Activated CD8-positive, alpha-beta memory T cell treated with anti-CD3 and anti-CD28 coated beads for 48 hours (primary cell): Measurements from ENCODE around the gene LRRC59.

Experiments used
- DNase-seq, 3 experiments: peaks; one replicate each; pipeline ENCODE4 v3.0.0-alpha.2; 2020; ENCODE audit warnings: low read depth in 2 of 3, low spot score in 2 of 3

Gene LRRC59

DNA sequence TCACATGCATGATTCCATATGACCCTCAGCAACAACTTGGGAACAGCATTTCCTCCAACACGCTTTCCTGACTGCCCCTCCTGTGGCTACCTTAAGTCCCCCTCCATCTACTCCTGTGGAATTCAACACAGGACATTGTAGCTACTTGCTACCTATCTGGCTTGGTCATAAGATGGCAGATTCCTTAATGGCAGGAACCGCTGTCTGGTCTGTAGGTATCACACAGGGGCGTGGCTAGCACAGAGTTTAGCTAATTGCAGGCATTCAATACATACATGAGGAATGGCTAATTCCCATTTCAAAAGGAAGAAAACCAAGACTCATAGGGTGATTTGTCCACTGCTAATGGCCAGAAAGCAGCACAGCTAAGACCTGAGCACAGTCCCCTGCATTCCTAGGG lies 8.6 kb downstream of the LRRC59 start:
- no peak for DNase-seq

DNA sequence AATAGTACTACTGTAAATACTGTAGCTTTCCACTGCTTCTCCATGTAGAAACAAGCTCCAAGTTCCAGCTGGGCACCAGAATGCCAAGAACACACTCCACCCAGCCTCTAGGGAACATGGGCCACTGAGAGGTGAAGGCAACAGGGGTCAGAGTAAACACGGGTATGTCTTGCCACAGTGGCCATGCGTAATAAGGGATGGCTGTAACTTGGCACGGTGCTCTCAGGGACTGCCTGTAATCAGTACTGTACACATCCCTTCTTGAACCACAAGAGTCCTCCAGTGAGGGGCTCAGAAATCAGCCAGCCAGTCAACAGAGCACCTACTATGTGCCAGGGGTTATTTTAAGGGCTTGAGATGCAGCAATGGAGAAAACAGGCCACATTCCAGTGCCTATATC lies 10.8 kb downstream of the LRRC59 start:
- no peak for DNase-seq

DNA sequence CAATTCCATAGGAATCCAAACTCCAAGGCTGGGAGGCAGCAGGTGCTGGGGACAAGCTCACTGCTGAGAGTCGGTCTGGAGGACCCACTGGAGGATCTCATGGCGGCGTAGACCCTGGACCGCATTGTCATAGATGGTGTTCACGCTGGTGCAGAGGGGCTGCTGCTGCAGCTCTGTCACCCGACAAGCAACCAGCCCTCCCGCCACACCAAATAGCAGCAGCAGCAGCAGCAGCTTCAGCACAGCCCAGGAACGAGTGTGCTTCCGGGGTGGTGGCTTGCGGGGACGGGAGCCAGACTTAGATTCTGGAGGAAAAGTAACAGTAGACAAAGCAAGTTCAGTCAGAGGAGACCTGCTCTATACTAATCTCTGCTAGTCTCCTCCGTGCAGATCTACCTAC lies 14.4 kb downstream of the LRRC59 start:
- DNase-seq: no peak

DNA sequence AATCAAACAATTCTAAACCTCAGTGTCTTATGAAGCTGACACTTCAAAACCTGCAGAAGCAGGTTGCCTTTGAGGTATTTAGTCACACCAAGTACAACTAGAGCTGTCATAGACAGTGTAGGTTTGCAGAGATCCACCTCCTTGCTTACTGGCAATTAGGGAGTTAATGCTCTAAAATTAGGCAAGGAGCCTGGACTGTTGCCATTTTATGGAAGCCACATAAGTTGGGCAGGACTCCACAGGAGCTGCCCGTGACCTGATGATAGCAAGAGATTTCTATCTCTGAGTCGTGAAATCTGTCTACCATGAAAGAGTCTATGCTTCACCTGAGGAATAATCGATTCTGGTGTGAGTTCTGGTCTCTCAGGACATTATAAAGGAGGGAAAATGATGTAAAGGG lies 15.4 kb downstream of the LRRC59 start:
- no peak for DNase-seq

DNA sequence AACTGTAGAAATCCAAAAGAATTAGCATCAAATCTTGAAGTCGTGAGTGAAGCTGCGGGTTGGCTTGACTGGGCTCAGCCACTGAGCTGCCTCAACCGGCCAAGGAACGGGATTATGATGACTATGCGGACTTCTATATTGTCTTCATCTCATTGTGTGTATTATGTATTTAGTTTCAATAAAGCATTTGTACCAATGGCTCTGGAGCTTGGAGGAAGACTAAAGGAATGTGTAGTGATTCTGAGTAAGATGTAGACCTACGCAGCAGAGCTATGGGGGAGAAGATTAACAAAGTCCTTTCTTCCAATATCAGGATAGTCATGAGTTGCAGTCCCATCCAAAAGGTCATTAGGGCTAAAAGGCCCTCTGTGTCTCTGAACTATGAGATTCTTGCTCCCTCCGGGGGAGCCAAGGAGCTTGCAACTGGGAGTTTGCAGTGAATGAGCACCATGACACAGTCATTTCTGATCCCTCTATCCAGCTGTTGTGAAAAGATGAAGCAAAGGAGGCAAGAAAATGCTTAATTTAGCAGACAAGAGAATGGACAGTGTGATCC lies 16.0 kb downstream of the LRRC59 start:
- no peak for DNase-seq

DNA sequence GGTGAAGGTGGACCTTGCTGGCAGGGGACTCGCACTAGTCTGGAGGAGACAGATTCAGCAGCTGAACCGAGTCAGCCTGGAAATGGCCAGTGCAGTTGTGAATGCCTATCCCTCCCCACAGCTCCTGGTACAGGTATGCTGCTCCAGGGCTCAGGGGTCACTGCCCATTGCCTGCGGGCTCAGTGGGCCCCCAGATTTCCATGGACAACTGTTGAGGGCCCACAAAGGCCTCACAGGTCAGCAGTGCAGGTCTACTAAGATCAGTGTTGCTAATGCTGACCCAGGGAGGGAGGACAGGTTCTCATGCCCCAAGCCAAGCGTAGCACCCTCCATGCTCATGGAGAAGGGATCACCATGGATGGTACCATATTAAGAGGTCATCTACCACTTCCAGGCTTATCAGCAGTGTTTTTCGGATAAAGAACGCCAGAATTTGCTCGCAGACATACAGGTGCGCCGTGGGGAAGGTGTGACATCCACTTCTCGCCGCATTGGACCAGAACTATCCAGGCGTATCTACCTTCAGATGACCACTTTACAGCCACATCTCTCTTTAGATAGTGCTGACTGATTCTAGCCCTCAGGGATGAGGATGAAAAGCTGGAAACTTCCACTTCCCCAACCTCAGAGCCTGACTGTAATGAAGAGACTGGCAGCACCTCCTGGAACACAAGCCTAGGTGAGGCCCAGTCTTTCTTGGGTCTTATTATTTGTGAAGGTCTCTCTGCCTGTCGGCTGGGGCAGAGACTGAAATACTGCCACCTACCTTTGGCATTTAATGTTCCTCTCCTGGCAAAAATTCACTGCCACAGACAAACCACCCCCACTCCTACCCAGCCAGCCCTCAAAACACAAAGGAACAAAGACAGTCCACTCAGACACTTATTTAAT lies 16.7 kb downstream of the LRRC59 start:
- no peak for DNase-seq

DNA sequence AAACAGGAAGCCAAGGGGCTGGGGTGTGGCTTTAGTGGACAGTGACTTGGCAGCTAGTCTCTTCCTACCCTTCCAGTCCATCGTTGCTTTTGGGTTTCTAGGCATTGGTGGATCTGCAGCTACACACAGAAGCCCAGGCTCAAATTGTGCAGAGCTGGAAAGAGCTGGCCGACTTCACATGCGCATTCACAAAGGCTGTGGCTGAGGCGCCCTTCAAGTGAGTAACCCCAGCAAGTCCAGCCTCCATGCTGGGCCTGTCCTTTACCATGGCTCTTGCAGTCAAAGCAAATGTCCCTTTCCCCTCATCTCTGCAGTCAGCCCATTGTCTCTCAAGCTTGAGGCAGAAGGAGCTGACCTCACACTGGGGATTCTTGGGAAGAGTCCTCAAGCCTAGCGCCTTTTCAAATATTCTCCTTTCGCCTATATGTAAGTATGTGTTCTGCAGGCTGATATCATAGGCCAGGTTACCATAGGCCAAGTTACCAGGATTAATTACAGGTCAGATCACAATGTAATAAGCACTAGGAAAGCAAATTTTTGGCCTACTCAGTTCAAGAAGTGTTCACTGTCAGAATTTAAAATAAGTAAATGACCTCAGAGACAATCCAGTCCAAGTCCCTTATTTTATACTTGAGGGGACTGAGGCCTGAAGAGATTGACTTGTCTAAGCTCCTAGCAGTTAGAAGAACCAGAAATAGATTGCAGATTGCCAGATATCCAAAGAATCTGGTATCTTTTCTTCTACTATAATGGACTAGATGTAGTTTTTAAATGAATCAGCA lies 17.8 kb downstream of the LRRC59 start:
- DNase-seq: no peak

DNA sequence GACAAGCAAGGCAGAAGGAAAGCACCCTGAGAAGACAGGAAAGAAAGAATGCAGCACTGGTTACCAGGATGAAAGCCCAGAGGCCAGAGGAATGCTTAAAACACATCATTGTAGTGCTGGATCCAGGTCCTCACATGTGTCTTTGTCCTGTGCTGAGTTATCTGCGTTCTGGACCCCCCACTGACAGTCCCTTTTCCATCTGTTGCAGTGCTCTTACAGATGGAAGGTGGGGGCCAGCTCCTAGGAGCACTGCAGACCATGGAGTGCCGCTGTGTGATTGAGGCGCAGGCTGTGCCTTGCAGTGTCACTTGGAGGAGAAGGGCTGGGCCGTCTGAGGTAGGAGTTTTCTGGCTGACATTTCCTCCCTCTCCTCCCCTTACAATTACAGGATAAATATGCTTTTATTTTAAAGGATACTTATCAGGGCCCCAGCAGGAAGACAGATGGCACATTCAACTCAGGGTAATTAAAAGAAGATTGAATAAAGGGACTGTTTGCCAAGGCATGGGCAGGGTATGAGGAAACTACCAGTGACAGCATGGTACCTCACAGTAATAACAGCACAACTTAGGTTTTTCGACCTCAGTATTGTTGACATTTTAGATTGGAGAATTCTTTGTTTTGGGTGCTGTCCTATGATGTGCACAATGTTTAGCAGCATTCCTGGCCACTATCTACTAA lies 21.3 kb downstream of the LRRC59 start:
- DNase-seq: no peak

DNA sequence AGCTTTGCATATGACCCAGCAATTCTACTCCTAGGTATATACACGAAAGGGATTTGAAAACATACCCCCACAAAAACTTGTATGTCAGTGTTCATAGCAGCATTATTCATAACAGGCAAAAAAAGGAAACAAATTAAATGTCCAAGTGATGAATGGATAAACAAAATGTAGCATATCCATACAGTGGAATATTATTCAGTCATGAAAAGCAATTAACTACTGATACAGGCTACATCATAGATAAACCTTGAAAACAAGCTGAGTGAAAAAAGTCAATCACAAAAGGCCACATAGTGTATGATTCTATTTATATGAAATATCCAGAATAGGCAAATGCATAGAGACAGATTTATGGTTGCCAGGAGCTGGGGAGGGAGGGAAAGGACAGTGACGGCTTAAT lies 23.6 kb downstream of the LRRC59 start:
- no peak for DNase-seq

DNA sequence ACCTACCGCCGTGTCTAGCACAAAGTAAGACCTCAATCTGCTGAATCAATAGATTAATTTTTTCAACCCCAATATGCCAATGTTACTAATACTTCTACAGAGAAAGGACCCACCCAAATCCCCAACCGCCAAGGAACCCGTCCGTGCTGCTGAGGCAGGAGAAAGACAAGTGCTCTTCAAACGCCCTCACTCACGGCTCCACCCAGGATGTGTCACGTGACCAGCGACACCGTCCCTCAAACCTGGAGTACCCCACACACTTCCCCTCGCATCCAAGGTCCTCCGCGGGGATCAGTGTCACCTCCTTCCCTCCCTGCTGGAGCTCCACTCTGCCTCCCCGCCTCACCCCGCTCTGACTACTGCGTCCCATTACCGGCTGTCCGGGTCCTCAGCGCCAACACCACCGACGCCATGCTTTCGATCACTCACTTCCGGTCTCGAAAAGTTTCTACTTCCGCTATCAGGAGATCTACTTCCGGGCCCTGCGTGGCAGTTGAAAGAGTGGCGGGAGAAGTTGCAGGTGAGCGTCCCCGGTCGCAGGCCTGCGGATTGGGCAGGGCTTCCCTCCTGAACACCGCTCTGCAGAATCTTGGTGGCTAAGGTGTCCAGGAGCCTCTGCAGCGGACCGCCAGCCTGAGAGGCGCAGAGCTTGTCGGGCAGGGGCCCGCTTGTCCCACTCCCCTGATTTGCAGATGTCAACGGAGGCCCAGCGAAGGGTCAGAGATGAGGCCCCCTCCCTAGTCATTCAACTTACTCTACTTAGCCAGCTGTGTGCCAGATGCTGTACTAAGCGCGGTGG lies 24.4 kb downstream of the LRRC59 start, which contains the start of the genes EME1 and MRPL27:
Gene EME1 (plus strand): TSS at position 472 of the 799 bp plus-strand sequence. CDS start 1,980 bp downstream, outside the sequence.
Gene MRPL27 (minus strand): TSS at position 427 of the 799 bp plus-strand sequence. CDS start 14 bp downstream, at position 413.
- peak; percentile 66 to 83 (median 68) for DNase-seq

DNA sequence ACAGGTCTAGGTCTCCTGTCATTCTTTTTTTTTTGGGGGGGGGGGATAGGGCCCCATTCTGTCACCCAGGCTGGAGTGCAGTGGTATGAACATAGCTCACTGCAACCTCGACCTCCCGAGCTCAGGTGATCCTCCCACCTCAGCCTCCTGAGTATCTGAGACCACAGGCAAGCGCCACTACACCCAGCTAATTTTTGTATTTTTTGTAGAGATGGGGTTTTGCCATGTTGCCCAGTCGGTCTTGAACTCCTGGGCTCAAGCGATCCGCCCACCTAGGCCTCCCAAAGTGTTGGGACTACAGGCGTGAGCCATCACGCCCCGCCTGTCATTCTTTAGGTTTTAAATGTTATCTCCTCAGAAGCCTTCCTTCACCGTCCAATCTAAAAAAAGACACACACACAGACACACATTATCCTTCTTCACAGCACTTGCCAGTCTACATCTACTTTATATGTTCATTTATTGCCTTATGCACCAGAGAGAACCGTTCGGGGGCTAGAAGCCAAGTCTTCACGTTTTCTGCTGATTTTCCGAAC lies 25.0 kb downstream of the LRRC59 start:
- DNase-seq: no peak

DNA sequence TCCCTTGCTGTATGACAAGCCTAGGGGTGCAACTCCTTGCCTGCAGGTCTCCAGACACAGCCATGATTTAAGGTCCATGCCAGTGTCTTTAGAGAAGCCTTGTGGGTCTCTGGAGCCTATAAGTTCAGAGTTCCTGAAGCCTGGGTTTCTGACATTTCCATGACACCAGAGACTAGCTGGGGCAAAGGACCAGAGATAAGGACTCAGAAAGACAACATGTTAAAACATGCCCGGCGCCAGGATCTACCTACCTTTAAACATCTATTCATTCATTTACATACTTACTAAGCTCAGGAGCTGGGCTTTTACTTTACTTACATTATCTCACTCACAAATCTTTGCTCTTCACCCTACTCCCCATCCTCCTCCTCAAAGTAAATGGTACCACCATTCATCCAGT lies 25.8 kb downstream of the LRRC59 start:
- no peak for DNase-seq

DNA sequence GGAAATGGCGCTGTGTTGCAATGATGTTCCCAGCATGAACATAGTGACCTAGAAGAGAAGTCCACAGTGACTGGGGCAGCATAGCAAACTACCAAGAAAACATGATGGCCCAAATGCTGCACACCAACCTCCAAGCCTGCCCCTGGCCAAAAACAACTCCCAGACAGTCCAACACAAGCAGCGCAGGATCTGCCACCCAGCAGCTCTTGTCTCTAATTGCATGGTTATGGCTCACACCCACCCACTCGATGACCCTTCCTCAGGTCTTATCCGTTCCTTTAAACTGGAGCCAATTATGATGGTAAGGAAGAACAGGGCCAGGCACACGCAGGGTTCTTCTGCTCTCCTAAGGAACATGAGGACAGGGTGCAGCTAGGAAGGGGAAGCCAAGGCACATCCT lies 27.3 kb downstream of the LRRC59 start:
- DNase-seq: no peak

DNA sequence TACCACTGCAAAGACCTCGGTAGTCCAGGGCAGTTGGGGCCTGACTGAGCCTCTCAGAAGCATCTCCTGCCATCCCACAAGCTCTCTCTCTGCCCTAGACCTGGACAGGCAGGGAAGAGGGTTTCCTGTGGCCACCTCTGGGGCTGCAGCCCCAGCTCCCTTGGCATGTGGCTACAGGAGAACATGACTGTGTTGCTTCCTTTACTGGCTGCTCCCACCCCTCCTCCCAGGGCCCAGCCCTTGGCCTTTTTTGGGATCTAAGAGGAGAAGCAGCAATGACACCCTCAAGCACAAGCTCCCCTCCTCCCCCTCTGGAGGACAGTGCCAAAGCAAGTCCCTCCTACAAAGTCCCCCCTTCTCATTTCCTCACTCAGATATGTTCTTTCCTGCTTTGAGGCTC lies 29.9 kb downstream of the LRRC59 start:
- DNase-seq: no peak

DNA sequence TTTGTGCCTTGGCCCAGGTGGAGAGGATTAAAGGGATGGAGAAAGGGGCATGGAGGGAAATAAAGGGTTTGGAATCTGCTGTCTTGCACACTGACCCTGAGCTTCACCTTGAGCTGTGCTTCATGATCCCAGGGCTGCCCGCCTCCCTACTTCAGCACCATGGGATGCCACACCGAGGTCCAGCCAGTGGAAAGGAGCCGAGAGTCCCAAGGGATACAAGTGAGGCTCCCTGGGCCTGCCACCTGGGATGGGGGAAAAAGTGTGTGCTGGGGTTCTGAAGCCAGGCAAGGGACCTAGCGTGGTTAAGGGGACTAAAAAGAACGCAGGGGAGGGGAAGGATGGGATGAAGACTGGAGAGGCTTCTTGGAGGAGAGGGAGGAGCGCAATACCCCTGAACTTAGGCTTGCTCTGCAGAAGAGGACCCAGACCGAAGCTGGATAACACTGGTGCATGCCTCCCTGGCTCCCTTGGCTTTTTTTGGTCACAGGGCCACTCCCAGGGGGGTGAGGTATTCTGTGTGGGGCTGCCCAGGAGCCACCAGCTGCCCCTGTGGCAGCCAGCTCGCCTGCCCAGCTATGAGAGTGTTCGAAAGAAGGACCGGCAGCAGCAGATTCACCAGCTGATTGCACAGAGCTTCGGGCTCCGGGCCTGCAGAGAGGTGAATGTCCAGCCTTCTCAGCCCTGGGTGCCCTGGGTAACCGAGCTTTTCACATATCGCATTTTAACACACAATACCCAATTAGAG lies 31.5 kb downstream of the LRRC59 start:
- DNase-seq: no peak

DNA sequence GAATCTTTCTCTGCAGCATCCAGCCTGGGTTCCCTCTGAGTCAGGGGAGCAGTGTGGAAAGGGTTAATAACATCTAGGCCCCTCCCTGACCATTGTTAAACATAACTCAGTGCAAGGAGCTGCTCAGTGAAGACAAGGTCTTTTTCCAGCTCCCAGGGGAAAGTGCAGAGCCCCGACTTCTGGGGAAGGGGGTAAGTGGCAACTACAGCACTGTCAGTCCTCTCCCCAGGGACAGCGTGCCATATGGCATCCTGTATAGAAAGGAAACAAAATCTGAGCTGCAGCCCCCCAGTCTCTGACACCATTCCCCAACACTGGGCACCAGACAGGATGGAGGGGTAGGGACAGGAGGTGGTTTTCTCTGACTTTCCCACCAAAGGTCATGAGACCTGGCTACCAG lies 32.2 kb downstream of the LRRC59 start:
- DNase-seq: no peak

DNA sequence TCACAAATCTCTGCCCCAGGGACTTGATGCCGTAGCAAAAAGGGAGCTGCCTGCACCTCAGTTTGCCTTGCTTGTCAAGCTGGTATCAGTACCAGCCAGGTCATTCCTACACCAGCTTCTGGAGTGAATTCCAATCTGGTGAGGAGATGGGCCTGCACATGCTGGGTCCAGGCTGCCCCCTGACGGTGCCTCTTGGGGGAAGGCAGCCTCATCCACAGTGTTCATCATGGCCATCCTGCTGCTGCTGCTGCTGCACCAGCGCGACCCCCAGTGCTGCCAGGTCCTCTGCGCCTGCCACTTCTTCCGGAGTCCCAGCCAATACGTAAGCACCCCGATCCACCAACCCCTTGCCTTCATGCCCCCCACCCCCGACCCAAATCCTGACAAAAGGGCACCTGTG lies 32.6 kb downstream of the LRRC59 start:
- no peak for DNase-seq

DNA sequence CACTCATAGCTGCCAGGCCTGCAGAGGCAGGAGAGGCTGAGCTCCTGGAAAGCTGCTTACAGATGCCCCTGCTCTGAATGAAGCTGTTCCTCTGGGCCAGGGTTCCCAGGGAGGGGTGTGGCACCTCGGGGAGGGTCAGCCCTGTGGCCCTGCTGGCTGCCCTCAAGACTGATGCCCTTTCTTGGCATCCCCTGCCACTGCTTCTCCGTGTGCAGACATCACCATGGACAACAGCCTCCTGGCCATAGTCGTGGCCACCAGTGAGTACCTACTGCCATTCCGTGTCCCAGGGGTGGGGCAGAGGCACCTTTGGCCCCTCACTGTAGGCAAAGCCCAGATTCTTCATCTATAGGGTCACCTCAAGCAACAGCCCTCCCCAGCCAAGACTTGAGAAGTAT lies 33.3 kb downstream of the LRRC59 start:
- DNase-seq: no peak

DNA sequence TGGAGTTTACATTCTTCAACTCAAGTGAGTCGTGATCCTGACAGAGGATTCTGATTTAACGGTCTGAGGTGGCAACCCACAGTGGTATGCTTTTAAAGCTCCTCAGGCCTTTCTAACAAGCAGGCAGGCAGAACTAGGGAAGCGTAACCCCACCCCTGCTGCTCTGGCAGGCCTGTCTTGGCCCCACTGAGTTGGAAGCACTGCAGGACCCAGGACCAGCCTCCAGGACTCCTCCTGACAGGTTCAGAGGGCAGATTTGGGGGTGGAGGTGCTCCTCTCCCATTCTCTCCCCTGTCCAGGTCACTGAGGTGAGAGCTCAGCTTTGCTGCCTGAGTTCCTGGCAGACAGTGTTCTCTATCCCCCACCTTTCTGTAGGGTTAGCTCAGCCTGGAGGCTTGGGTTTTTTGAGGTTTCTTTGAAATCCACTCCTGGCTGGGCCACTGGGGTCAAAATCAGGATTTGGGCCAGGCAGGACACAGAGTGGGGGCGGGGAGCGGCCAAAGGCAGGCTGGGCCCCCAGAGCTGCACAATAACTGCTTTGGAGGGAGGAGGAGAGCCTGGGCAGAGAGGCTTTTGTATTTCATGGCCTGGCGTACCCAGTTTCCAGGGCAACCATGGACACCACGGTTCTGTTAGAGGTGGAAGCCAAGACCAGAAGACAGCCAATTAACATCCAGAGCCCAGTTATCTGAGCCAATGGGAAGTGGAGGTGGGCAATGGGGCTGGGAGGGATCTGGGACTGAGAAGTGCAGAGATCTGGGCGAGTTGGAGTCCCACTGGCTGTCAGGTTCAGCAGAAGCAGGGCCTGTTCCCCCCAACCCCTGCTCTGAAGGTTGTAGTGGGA lies 33.9 kb downstream of the LRRC59 start:
- no peak for DNase-seq
